Ishikawa (cell line): ENCODE results near the gene NCKAP5L.

Source experiments
- CEBPB ChIP-seq: IDR thresholded peaks from 2 replicates; pipeline ENCODE4 v1.6.1; 2012
- CREB1 ChIP-seq: IDR thresholded peaks from 2 replicates; pipeline ENCODE4 v1.6.1; 2012; ENCODE audit warnings: low read depth
- EGR1 ChIP-seq: IDR thresholded peaks from 2 replicates; pipeline ENCODE4 v1.6.1; 2012
- EP300 ChIP-seq: IDR thresholded peaks from 2 replicates; pipeline ENCODE4 v1.6.1; 2012; ENCODE audit warnings: borderline replicate concordance
- FOXM1 ChIP-seq: IDR thresholded peaks from 2 replicates; pipeline ENCODE4 v1.6.1; 2012; ENCODE audit warnings: low read depth, borderline replicate concordance
- MAX ChIP-seq: IDR thresholded peaks from 2 replicates; pipeline ENCODE4 v1.6.1; 2012
- RAD21 ChIP-seq: IDR thresholded peaks from 2 replicates; pipeline ENCODE4 v1.6.1; 2012; ENCODE audit warnings: low read depth
- REST ChIP-seq: IDR thresholded peaks from 2 replicates; pipeline ENCODE4 v1.6.1; 2012; ENCODE audit warnings: low read depth, mild to moderate bottlenecking
- TAF1 ChIP-seq: IDR thresholded peaks from 2 replicates; pipeline ENCODE4 v1.6.1; 2012; ENCODE audit warnings: low read depth, mild to moderate bottlenecking
- TCF12 ChIP-seq: IDR thresholded peaks from 2 replicates; pipeline ENCODE4 v1.6.1; 2012; ENCODE audit warnings: low read depth
- TEAD4 ChIP-seq: IDR thresholded peaks from 2 replicates; pipeline ENCODE4 v1.6.1; 2012
- USF1 ChIP-seq: IDR thresholded peaks from 2 replicates; pipeline ENCODE4 v1.6.1; 2012
- YY1 ChIP-seq: IDR thresholded peaks from 2 replicates; pipeline ENCODE4 v1.6.1; 2012; ENCODE audit warnings: low read depth
- ZBTB7A ChIP-seq: IDR thresholded peaks from 2 replicates; pipeline ENCODE4 v1.6.1; 2012; ENCODE audit warnings: low read depth

- TF ChIP-seq RAD21 (no peak), CREB1 (no peak), EP300 (no peak), TAF1 (no peak), EGR1 (no peak), REST (no peak), TEAD4 (no peak), FOXM1 (no peak), CEBPB (no peak), YY1 (no peak), USF1 (no peak), TCF12 (no peak), ZBTB7A (no peak), MAX (no peak)
Measured at GRCh38 chr12:49872381-49872780, 44.2 kb upstream of the NCKAP5L start.
